HepG2 (cell line): ENCODE measurements around the gene RFFL. TPM values are rescaled to one million over a fixed set of nuclear protein-coding genes. Genes with fewer than 3 reads are reported as not detected.

ENCODE experiments used
- ATAC-seq: fragments of 200-7000 bp; cut with Tn5 transposase; 3 replicates; pipeline ENCODE4 v1.9.1; 2020; ENCODE audit warnings: mild to moderate bottlenecking, moderate library complexity
- BruUV-seq: library from RNA; stranded (reverse); fragments of 400-500 nt; replicated peaks from 2 replicates; lab custom pipeline; 2021; lab: Mats Ljungman, UMichigan
- CTCF ChIA-PET: fragments of 300-600 bp; formaldehyde crosslinking; extraction: SDS; loops from one replicate; lab custom pipeline; 2021; ENCODE audit warnings: low total read pairs, inconsistent platforms, low intra/inter-chr PET ratio; lab: Yijun Ruan, JAX
- POLR2A ChIA-PET: fragments of 350-600 bp; sonication (Branson Sonifier 250); formaldehyde crosslinking; loops from one replicate; lab custom pipeline; 2020; ENCODE audit warnings: antibody characterized with exemption, inconsistent platforms; lab: Yijun Ruan, JAX
- DNase-seq: peaks from one replicate; pipeline ENCODE4 v3.0.0-alpha.2; 2015; ENCODE audit warnings: low spot score
- FAIRE-seq: peaks from 3 replicates; lab custom pipeline; 2011; peaks lifted over from hg19 to GRCh38; lab: Jason Lieb, UNC
- H2AFZ ChIP-seq: one replicate; pipeline ENCODE4 v1.6.1; 2011; ENCODE audit warnings: low read length, inconsistent platforms
- H3K27ac ChIP-seq: fragments of 300-600 bp; 3 replicates; pipeline ENCODE4 v1.8.0; 2011; ENCODE audit warnings: mixed run types, mild to moderate bottlenecking, mixed read lengths, low read length, inconsistent platforms; ENCODE audit not compliant: insufficient read depth; ENCODE audit errors: extremely low read length
- H3K27me3 ChIP-seq, 2 experiments: fragments of 200-600 bp in 1 of 2; 2 replicates in 1 of 2; 3 replicates in 1 of 2; pipeline versions ENCODE4 v1.6.0 to v1.8.0; 2011; ENCODE audit warnings: low read length in 2 of 2, mild to moderate bottlenecking in 2 of 2, moderate library complexity in 2 of 2, inconsistent platforms in 1 of 2; ENCODE audit not compliant: insufficient read depth in 2 of 2, control insufficient read depth in 1 of 2
- H3K36me3 ChIP-seq, 2 experiments: fragments of 200-600 bp in 1 of 2; replicated peaks in 1 of 2; 2 replicates in 1 of 2; 3 replicates in 1 of 2; pipeline versions ENCODE4 v1.5.1 to v1.8.0; 2011; ENCODE audit warnings: low read length in 2 of 2, inconsistent platforms in 1 of 2; ENCODE audit not compliant: insufficient read depth in 2 of 2, control insufficient read depth in 1 of 2
- H3K4me1 ChIP-seq: 2 replicates; pipeline ENCODE4 v1.5.1; 2012; ENCODE audit warnings: low read length, inconsistent platforms; ENCODE audit not compliant: insufficient read depth
- H3K4me2 ChIP-seq: 2 replicates; pipeline ENCODE4 v1.6.0; 2011; ENCODE audit warnings: low read depth, low read length, inconsistent platforms
- H3K4me3 ChIP-seq, 3 experiments: fragments of 200-600 bp in 1 of 3; sonication (generic), shearing (Covaris generic) in 1 of 3; replicated peaks in 1 of 3; 2 replicates each; pipeline ENCODE4 v1.5.1; 2011 to 2016; ENCODE audit warnings: low read length in 3 of 3, inconsistent platforms in 2 of 3, low read depth in 2 of 3, mild to moderate bottlenecking in 2 of 3, control low read depth in 1 of 3, mixed read lengths in 1 of 3; ENCODE audit not compliant: insufficient read depth in 1 of 3
- H3K79me2 ChIP-seq: one replicate; pipeline ENCODE4 v1.6.1; 2011; ENCODE audit warnings: low read length, inconsistent platforms; ENCODE audit not compliant: insufficient read depth
- H3K9ac ChIP-seq: 2 replicates; pipeline ENCODE4 v1.6.0; 2011; ENCODE audit warnings: mild to moderate bottlenecking, low read depth, low read length, inconsistent platforms; ENCODE audit not compliant: insufficient read depth
- H3K9me3 ChIP-seq: 2 replicates; pipeline ENCODE4 v1.5.1; 2012; ENCODE audit warnings: mild to moderate bottlenecking, low read length
- H4K20me1 ChIP-seq: 2 replicates; pipeline ENCODE4 v1.6.0; 2011; ENCODE audit warnings: inconsistent platforms, mild to moderate bottlenecking, low read length, moderate library complexity; ENCODE audit not compliant: insufficient read depth
- ATF7-NPFF ChIP-seq: sonication (generic); formaldehyde crosslinking; IDR thresholded peaks from 2 replicates; pipeline ENCODE4 v1.8.1; 2023; ENCODE audit warnings: mild to moderate bottlenecking, low read depth, missing genetic modification reagents, moderate library complexity
- GATAD1 ChIP-seq: IDR thresholded peaks from 2 replicates; pipeline ENCODE4 v1.6.1; 2016; ENCODE audit warnings: missing genetic modification reagents, missing compliant biosample characterization
- GATAD2A ChIP-seq: IDR thresholded peaks from 2 replicates; pipeline ENCODE4 v1.6.1; 2016
- HHEX ChIP-seq: IDR thresholded peaks from 2 replicates; pipeline ENCODE4 v1.6.1; 2016; ENCODE audit warnings: control low read depth
- MTA3 ChIP-seq: sonication (generic); formaldehyde crosslinking; IDR thresholded peaks from 2 replicates; pipeline ENCODE4 v1.4.0; 2020; ENCODE audit warnings: missing genetic modification reagents
- MYC ChIP-seq: sonication (generic); formaldehyde crosslinking; IDR thresholded peaks from 2 replicates; pipeline ENCODE4 v1.9.0; 2021; ENCODE audit warnings: missing genetic modification reagents, borderline replicate concordance
- RELA ChIP-seq: sonication (generic); formaldehyde crosslinking; IDR thresholded peaks from 2 replicates; pipeline ENCODE4 v1.4.0; 2020; ENCODE audit warnings: missing genetic modification reagents
- REXO4 ChIP-seq: sonication (generic); formaldehyde crosslinking; IDR thresholded peaks from 2 replicates; pipeline ENCODE4 v1.8.0; 2022; ENCODE audit warnings: missing genetic modification reagents, mild to moderate bottlenecking, borderline replicate concordance
- ZNF724P ChIP-seq: sonication (generic); formaldehyde crosslinking; IDR thresholded peaks from 2 replicates; pipeline ENCODE4 v1.8.0; 2022; ENCODE audit warnings: missing genetic modification reagents, borderline replicate concordance
- WGBS: methylation state at CpG from one replicate; pipeline ENCODE4 v1.1.6; 2017; ENCODE audit warnings: low lambda C conversion rate; 5-methylcytosine and 5-hydroxymethylcytosine counted together
- in situ Hi-C: cut with HindIII; loops from 2 replicates; pipeline ENCODE4 v1.10.0; 2017; ENCODE audit warnings: low pct_unique_long_range_greater_than_20kb; ENCODE audit not compliant: extremely low pct_ligation_motif_present
- intact Hi-C: fragments of 100-400 bp; cut with micrococcal nuclease; formaldehyde crosslinking; loops from one replicate; pipeline ENCODE4 v1.10.0; 2022; ENCODE audit not compliant: unreplicated experiment
- polyA plus RNA-seq, 8 experiments: library from polyadenylated mRNA; depleted of rRNA in 3 of 8; stranded (reverse) in 7 of 8; unstranded in 1 of 8; fragments of >200 nt; fragmentation: Illumina TruSeq in 4 of 8; extraction: Trizol in 4 of 8; gene quantifications; 2 replicates each; pipeline versions ENCODE4 v1.2.1 to v1.2.3, GENCODE V29; 2011 to 2016; ENCODE audit warnings: low read depth in 4 of 8, missing spikeins in 1 of 8, mixed read lengths in 1 of 8; ENCODE audit not compliant: insufficient read depth in 1 of 8
- total RNA-seq, 5 experiments: library from RNA; depleted of rRNA; stranded (reverse); fragments of >200 nt; fragmentation: Illumina TruSeq; extraction: Trizol; gene quantifications; 2 replicates each; pipeline ENCODE4 v1.2.3, GENCODE V29; 2016; ENCODE audit warnings: low read depth in 1 of 5
- TF ChIP-seq, protein P1 (sequence below): sonication (generic); formaldehyde crosslinking; IDR thresholded peaks from 2 replicates; pipeline ENCODE4 v1.4.0; 2020; ENCODE audit warnings: mild to moderate bottlenecking, missing genetic modification reagents, borderline replicate concordance

RFFL gene
- total and polyA plus RNA-seq, 2 of the 13 experiments (the other 11 are each of a cell fraction or from before 2014, with no cell fraction given), result 24.3 to 48.6 TPM

DNA sequence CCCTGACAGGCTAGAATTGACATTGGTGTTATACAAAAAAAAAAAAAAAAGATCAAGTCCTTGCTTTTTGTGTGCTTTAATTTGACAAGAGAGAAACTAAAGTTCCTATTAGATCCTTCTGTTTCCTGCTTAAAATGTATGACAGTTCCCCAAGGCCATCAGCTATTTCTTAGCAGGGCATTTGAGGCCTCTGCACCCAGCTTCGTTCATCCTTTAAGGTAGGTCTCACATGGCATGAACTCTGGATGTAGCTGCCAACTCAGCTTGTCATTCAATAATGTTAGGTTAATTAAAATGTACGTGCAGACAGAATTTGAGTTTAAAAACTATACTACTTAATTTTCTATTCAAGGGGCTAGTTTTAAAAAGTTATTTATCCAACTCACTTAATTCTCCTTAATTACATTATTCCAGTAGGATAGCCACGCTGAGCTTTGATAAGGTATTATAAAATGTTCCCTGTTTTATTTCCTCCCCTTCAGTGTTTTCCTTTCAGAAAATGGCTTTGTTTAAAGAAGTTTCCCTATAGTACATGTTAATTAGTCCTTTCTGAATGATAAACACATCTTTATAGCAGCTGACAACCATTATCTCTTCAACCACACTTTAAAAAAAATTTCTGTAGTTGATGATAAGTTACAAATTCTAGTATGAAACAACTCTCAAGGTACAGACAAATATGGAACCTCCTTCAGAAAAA lies 1.2 kb upstream of the RFFL start:
- Histone ChIP-seq H3K9me3 (no peaks in the 10 kb centered on the region), H3K79me2 (peaks cover 70% of the 10 kb centered on the region), H3K4me3 (no peak overlapping the region; a peak in 1 of 6 replicates), H4K20me1 (no peaks in the 10 kb centered on the region), H3K36me3 (peaks cover 0 to 2% of the 10 kb centered on the region in 2 experiments; a peak in 1 of 5 replicates), H2AFZ (no peak overlapping the region), H3K27me3 (no peaks in the 10 kb centered on the region), H3K27ac (peak overlapping the region; percentile 95)
- ChIA-PET CTCF (no interaction called here), POLR2A (interaction anchor here (0.8 to 4.6 kb wide), 8 partner anchors 8 to 83 kb away, joined by 4 to 57 read pairs (median 21); partner anchors contain the start of gene LIG3)
- FAIRE-seq (no peak), ATAC-seq (no peak)
- in situ Hi-C loops, result no loop called here
- WGBS, result 95% methylated on average over 3 of the region's 3 CpGs
- TF ChIP-seq MYC (CRISPR knock-in tag), result no peak
- TF ChIP-seq, protein P1, sequence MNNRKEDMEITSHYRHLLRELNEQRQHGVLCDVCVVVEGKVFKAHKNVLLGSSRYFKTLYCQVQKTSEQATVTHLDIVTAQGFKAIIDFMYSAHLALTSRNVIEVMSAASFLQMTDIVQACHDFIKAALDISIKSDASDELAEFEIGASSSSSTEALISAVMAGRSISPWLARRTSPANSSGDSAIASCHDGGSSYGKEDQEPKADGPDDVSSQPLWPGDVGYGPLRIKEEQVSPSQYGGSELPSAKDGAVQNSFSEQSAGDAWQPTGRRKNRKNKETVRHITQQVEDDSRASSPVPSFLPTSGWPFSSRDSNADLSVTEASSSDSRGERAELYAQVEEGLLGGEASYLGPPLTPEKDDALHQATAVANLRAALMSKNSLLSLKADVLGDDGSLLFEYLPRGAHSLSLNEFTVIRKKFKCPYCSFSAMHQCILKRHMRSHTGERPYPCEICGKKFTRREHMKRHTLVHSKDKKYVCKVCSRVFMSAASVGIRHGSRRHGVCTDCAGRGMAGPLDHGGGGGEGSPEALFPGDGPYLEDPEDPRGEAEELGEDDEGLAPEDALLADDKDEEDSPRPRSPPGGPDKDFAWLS (CRISPR knock-in tag), result no peak
- no peak for TF ChIP-seq ZNF724P
- no peak for TF ChIP-seq ATF7-NPFF (CRISPR knock-in tag)
- no peak for TF ChIP-seq GATAD1
- TF ChIP-seq HHEX, result no peak
- TF ChIP-seq GATAD2A (CRISPR knock-in tag), result no peak
- no peak for TF ChIP-seq REXO4
- no peak for TF ChIP-seq MTA3 (CRISPR knock-in tag)
- TF ChIP-seq RELA (CRISPR knock-in tag), result no peak
- TF ChIP-seq, all 625 proteins: peak for 0
- no TSS peak for BruUV-seq
- Histone ChIP-seq H3K9ac (peak overlapping the region; percentile 70; the same call in 1 of the 2 replicates), H3K4me1 (peaks cover 96% of the 10 kb centered on the region), H3K4me2 (peak overlapping the region; percentile 75)
- no peak for DNase-seq
- intact Hi-C loops, result no loop called here
